Neuron (in vitro differentiated cells): Measurements from ENCODE around the gene SIM2.
"Not testable (repeated sequence)": the region's sequence is repeated elsewhere in the genome, so short reads cannot be mapped to it uniquely, and the experiment has no call there.

Source experiments
- H2AFZ ChIP-seq: one replicate; pipeline ENCODE4 v1.6.1; 2013; ENCODE audit warnings: low read depth, mild to moderate bottlenecking, inconsistent platforms, low read length, moderate library complexity
- H3K27me3 ChIP-seq: one replicate; pipeline ENCODE4 v1.6.1; 2013; ENCODE audit warnings: low read length; ENCODE audit not compliant: insufficient read depth
- H3K36me3 ChIP-seq: one replicate; pipeline ENCODE4 v1.6.1; 2013; ENCODE audit warnings: low read length; ENCODE audit not compliant: insufficient read depth
- H3K4me1 ChIP-seq: one replicate; pipeline ENCODE4 v1.6.1; 2013; ENCODE audit warnings: low read length; ENCODE audit not compliant: insufficient read depth
- H3K4me3 ChIP-seq: 2 replicates; pipeline ENCODE4 v1.5.1; 2013; ENCODE audit warnings: mild to moderate bottlenecking, low read length, moderate library complexity
- H3K9me3 ChIP-seq: one replicate; pipeline ENCODE4 v1.6.1; 2013; ENCODE audit warnings: low read length

Gene SIM2

GRCh38 chr21:36698981-36699545, at the start of gene SIM2:
Gene SIM2, plus strand, starts transcription at chr21:36699115. Its CDS starts 632 bp downstream, at chr21:36699747.
- Histone ChIP-seq H3K27me3 (peaks cover 99% of the 10 kb centered on the region), H3K4me3 (peak within 1 kb of the TSS; percentile 25), H3K9me3 (no peaks in the 10 kb centered on the region), H3K4me1 (peaks cover 30% of the 10 kb centered on the region), H2AFZ (peak within 1 kb of the TSS; percentile 69), H3K36me3 (no peaks in the 10 kb centered on the region)

GRCh38 chr21:36654324-36654723, 44.6 kb upstream of the SIM2 start:
- Histone ChIP-seq H3K4me3 (no peak overlapping the region), H3K27me3 (no peaks in the 10 kb centered on the region)

GRCh38 chr21:36654796-36655325, 44.1 kb upstream of the SIM2 start:
- H3K4me1 ChIP-seq: no peaks in the 10 kb centered on the region
- H3K27me3 ChIP-seq: no peaks in the 10 kb centered on the region
- H3K36me3 ChIP-seq: no peaks in the 10 kb centered on the region
- H3K9me3 ChIP-seq: no peaks in the 10 kb centered on the region
- H2AFZ ChIP-seq: no peak overlapping the region
- no peak overlapping the region for H3K4me3 ChIP-seq

More at GRCh38 chr21:36654324-36654723, 44.6 kb upstream of the SIM2 start:
- Histone ChIP-seq H2AFZ (no peak overlapping the region), H3K9me3 (no peaks in the 10 kb centered on the region), H3K36me3 (no peaks in the 10 kb centered on the region), H3K4me1 (no peaks in the 10 kb centered on the region)

GRCh38 chr21:36656138-36656537, 42.8 kb upstream of the SIM2 start:
- no peaks in the 10 kb centered on the region for H3K27me3 ChIP-seq

GRCh38 chr21:36657290-36657689, 41.6 kb upstream of the SIM2 start:
- H3K9me3 ChIP-seq, H2AFZ ChIP-seq, H3K4me3 ChIP-seq, H3K4me1 ChIP-seq, H3K27me3 ChIP-seq, H3K36me3 ChIP-seq: not testable (repeated sequence)

More at GRCh38 chr21:36656138-36656537, 42.8 kb upstream of the SIM2 start:
- no peaks in the 10 kb centered on the region for H3K4me1 ChIP-seq
- H3K36me3 ChIP-seq: no peaks in the 10 kb centered on the region
- H3K4me3 ChIP-seq: no peak overlapping the region
- H2AFZ ChIP-seq: no peak overlapping the region
- no peaks in the 10 kb centered on the region for H3K9me3 ChIP-seq

- H3K36me3 ChIP-seq: no peaks in the 10 kb centered on the region
- no peaks in the 10 kb centered on the region for H3K4me1 ChIP-seq
- H2AFZ ChIP-seq: no peak overlapping the region
- no peak overlapping the region for H3K4me3 ChIP-seq
- H3K27me3 ChIP-seq: no peaks in the 10 kb centered on the region
- no peaks in the 10 kb centered on the region for H3K9me3 ChIP-seq
Measured at GRCh38 chr21:36657999-36658398, 40.9 kb upstream of the SIM2 start.

GRCh38 chr21:36658926-36659325, 40.0 kb upstream of the SIM2 start:
- Histone ChIP-seq H3K4me1 (peaks cover 9% of the 10 kb centered on the region), H3K9me3 (no peaks in the 10 kb centered on the region), H3K27me3 (no peaks in the 10 kb centered on the region), H2AFZ (no peak overlapping the region), H3K36me3 (no peaks in the 10 kb centered on the region), H3K4me3 (no peak overlapping the region)

GRCh38 chr21:36661511-36662309, 37.2 kb upstream of the SIM2 start:
- no peaks in the 10 kb centered on the region for H3K9me3 ChIP-seq
- peaks cover 2% of the 10 kb centered on the region for H3K27me3 ChIP-seq
- H3K4me3 ChIP-seq: no peak overlapping the region
- H3K36me3 ChIP-seq: no peaks in the 10 kb centered on the region
- peaks cover 13% of the 10 kb centered on the region for H3K4me1 ChIP-seq
- no peak overlapping the region for H2AFZ ChIP-seq

GRCh38 chr21:36663033-36663855, 35.7 kb upstream of the SIM2 start:
- Histone ChIP-seq H3K4me3 (no peak overlapping the region), H2AFZ (no peak overlapping the region), H3K27me3 (peaks cover 2% of the 10 kb centered on the region), H3K4me1 (peaks cover 13% of the 10 kb centered on the region), H3K36me3 (no peaks in the 10 kb centered on the region), H3K9me3 (no peaks in the 10 kb centered on the region)

- Histone ChIP-seq H3K36me3 (no peaks in the 10 kb centered on the region), H3K4me1 (peaks cover 13% of the 10 kb centered on the region), H3K9me3 (no peaks in the 10 kb centered on the region), H3K27me3 (peaks cover 2% of the 10 kb centered on the region), H2AFZ (no peak overlapping the region), H3K4me3 (no peak overlapping the region)
Measured at GRCh38 chr21:36664662-36664990, 34.3 kb upstream of the SIM2 start.

- Histone ChIP-seq H2AFZ (no peak overlapping the region), H3K4me1 (peaks cover 13% of the 10 kb centered on the region), H3K9me3 (no peaks in the 10 kb centered on the region), H3K27me3 (peaks cover 2% of the 10 kb centered on the region), H3K36me3 (no peaks in the 10 kb centered on the region), H3K4me3 (no peak overlapping the region)
Measured at GRCh38 chr21:36665806-36666205, 33.1 kb upstream of the SIM2 start.

GRCh38 chr21:36668713-36669112, 30.2 kb upstream of the SIM2 start:
- Histone ChIP-seq H2AFZ (no peak overlapping the region), H3K27me3 (peaks cover 6% of the 10 kb centered on the region), H3K9me3 (no peaks in the 10 kb centered on the region), H3K36me3 (no peaks in the 10 kb centered on the region), H3K4me3 (no peak overlapping the region), H3K4me1 (peaks cover 6% of the 10 kb centered on the region)

GRCh38 chr21:36671836-36672235, 27.1 kb upstream of the SIM2 start:
- Histone ChIP-seq H2AFZ (no peak overlapping the region), H3K36me3 (no peaks in the 10 kb centered on the region), H3K9me3 (no peaks in the 10 kb centered on the region), H3K4me3 (no peak overlapping the region), H3K27me3 (peaks cover 8% of the 10 kb centered on the region), H3K4me1 (peaks cover 2% of the 10 kb centered on the region)
